Measurements from ENCODE around the gene ATP11A. TPM values are rescaled to one million over a fixed set of nuclear protein-coding genes. Genes with fewer than 3 reads are reported as not detected.

ATP11A gene
- total and polyA plus RNA-seq, 8 donors: 271 to 502 (median 458) TPM

DNA sequence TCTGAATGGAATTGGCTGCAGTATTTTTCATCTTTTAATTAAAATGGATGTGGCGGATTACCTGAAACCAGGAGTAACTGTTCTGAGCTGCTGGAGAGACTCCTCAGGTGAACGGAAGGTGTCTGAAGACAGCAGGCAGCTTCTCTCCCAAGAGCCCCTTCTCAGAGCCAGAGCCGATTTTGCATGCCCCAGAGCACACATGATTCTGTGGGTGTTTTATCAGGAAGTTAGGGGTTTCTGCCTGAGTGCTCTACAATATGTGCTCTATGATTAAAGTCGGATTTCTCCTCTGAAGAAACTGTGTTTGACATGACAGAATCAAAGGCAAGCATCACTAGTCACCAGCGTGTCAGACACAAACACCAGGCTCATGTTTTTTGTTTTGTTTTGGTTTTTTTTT lies 218.5 kb downstream of the ATP11A start:
- TF ChIP-seq, protein P1, sequence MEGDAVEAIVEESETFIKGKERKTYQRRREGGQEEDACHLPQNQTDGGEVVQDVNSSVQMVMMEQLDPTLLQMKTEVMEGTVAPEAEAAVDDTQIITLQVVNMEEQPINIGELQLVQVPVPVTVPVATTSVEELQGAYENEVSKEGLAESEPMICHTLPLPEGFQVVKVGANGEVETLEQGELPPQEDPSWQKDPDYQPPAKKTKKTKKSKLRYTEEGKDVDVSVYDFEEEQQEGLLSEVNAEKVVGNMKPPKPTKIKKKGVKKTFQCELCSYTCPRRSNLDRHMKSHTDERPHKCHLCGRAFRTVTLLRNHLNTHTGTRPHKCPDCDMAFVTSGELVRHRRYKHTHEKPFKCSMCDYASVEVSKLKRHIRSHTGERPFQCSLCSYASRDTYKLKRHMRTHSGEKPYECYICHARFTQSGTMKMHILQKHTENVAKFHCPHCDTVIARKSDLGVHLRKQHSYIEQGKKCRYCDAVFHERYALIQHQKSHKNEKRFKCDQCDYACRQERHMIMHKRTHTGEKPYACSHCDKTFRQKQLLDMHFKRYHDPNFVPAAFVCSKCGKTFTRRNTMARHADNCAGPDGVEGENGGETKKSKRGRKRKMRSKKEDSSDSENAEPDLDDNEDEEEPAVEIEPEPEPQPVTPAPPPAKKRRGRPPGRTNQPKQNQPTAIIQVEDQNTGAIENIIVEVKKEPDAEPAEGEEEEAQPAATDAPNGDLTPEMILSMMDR (IDR thresholded peaks at IDR 0.05): no peak
- no peak overlapping the region for H3K27ac ChIP-seq

DNA sequence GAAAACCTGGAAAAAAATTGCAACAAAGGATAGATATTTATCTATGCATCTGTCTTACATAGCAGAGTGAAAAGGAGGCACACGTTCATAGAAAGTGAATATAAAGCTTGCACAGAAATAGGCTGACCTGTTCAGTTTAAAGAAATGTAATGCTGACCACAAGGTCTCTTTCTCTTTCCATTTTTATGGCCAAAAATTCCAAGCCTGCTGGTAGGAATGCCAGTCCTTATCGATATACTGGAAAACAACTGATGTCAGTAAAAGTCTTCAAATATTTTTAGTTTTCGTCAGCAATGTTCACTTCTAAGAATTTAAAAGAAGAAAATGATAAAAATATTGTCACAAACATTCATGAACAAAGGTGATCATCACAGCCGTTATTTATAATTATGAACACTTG lies 220.2 kb downstream of the ATP11A start:
- ATAC-seq (no peak), DNase-seq (no peak)
- intact Hi-C loops (cut with DNase I): no loop called here

More for the DNA sequence above, 218.5 kb downstream of the ATP11A start:
- Histone ChIP-seq H3K27me3 (peaks cover 0 to 9% of the 10 kb centered on the region in 2 donors), H3K4me1 (no peaks in the 10 kb centered on the region), H3K9me3 (peaks cover 0 to 15% of the 10 kb centered on the region in 2 donors), H3K36me3 (no peaks in the 10 kb centered on the region), H3K4me3 (no peak overlapping the region)
- DNase-seq (no peak), ATAC-seq (no peak)
- intact Hi-C loops (cut with DNase I): no loop called here

DNA sequence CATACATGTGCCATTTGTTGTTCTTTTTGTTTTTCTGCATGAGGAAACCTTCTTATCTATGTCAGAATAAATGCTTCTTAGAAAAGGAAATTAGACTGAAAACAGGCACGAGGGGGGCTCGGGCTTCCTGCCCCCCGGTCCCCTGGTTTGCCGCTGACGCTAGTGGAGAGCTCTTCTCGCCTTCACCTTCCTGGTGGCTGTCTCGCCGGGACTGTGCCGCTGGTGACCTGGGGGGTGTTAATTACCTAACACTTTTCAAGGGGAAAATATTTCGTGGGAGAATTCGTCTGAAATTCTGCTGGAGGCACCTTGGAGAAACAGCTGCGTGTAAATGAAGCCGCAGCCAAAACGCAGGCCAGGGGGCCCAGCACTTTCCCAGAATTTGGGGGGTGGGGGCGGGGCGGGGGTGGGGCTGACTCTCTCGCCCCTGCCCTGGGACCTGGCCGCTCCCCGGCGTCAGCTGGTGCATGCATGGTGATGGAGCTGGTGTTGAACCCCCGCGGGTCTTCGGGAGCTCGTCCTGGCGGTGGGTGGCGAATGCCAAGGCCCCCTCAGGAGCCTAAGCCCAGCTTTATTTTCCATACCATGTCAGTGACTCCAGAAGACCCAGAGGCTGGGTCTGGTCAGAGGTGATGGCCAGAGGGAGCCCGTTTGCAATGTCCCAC lies 220.9 kb downstream of the ATP11A start:
- no peak for ATAC-seq
- peaks cover 0 to 13% of the 10 kb centered on the region in 2 donors for H3K27me3 ChIP-seq

More for the DNA sequence above, 220.2 kb downstream of the ATP11A start:
- peaks cover 0 to 7% of the 10 kb centered on the region in 2 donors for H3K9me3 ChIP-seq
- H3K27ac ChIP-seq: no peak overlapping the region
- H3K27me3 ChIP-seq: peaks cover 0 to 13% of the 10 kb centered on the region in 2 donors
- no peaks in the 10 kb centered on the region for H3K4me1 ChIP-seq
- H3K36me3 ChIP-seq: no peaks in the 10 kb centered on the region
- TF ChIP-seq, protein P1 (IDR thresholded peaks at IDR 0.05): no peak
- no peak overlapping the region for H3K4me3 ChIP-seq

DNA sequence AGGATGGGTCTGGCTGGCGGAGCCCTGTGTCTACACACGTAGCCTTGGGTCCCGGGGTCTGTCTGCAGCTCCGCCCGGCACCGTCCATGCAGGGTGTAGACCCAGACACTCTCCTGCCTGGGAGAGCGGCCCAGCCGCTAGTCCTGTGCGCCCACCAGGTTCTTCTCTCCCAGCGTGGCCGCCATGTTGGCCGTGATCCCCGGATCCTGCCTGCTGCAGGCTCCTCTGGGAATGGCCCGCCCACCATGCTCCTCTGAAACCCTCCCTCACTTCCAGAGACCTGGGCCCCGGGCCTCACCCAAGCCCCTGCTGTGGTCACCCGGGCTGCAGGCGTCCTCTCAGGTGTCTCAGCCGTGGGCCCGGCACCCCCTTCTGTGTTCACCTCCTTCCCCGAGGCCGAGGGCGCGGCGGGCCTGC lies 221.5 kb downstream of the ATP11A start:
- intact Hi-C loops (cut with DNase I): no loop called here
- Histone ChIP-seq H3K27ac (no peak overlapping the region), H3K36me3 (no peaks in the 10 kb centered on the region), H3K27me3 (peaks cover 0 to 13% of the 10 kb centered on the region in 2 donors), H3K4me3 (no peak overlapping the region), H3K4me1 (no peaks in the 10 kb centered on the region), H3K9me3 (no peaks in the 10 kb centered on the region)
- TF ChIP-seq, protein P1 (IDR thresholded peaks at IDR 0.05): no peak
- DNase-seq: peak in 1 of 4 donors; percentile 77
- no peak for ATAC-seq

More for the DNA sequence above, 220.9 kb downstream of the ATP11A start:
- no peaks in the 10 kb centered on the region for H3K4me1 ChIP-seq
- no peak overlapping the region for H3K27ac ChIP-seq
- TF ChIP-seq, protein P1 (IDR thresholded peaks at IDR 0.05): no peak
- DNase-seq: peak in 1 of 4 donors; percentile 43
- H3K9me3 ChIP-seq: no peaks in the 10 kb centered on the region
- no peaks in the 10 kb centered on the region for H3K36me3 ChIP-seq
- H3K4me3 ChIP-seq: no peak overlapping the region
- intact Hi-C loops (cut with DNase I): no loop called here

DNA sequence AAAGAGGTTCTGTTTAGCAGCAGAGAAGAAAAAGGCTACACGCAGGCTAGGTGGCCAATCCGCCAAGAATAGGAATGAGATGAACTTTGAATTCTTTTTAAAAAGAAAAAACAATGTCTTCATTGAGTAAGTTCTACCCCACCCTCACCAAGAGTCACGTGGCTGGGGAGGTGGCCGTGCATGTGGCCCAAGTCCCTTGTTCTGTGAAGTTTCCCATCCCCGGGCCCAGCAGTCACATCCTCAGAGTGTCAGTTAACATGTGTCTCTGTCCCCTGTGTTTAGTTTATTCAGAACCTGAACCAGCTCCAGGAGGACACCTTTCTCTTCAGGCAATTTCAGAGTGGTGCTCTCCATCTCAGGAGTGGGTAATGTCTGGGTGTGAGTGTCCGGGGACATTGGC lies 222.0 kb downstream of the ATP11A start:
- intact Hi-C loops (cut with DNase I): no loop called here
- TF ChIP-seq, protein P1 (IDR thresholded peaks at IDR 0.05): no peak

More for the DNA sequence above, 222.0 kb downstream of the ATP11A start:
- DNase-seq (no peak), ATAC-seq (no peak)
- H3K27ac ChIP-seq: no peak overlapping the region
- no peaks in the 10 kb centered on the region for H3K4me1 ChIP-seq
- H3K9me3 ChIP-seq: no peaks in the 10 kb centered on the region
- no peak overlapping the region for H3K4me3 ChIP-seq
- peaks cover 0 to 13% of the 10 kb centered on the region in 2 donors for H3K27me3 ChIP-seq
- no peaks in the 10 kb centered on the region for H3K36me3 ChIP-seq

Data from left lung (tissue), 10 donors.